Measurements from ENCODE around the gene CAPS2.

CAPS2 gene

DNA sequence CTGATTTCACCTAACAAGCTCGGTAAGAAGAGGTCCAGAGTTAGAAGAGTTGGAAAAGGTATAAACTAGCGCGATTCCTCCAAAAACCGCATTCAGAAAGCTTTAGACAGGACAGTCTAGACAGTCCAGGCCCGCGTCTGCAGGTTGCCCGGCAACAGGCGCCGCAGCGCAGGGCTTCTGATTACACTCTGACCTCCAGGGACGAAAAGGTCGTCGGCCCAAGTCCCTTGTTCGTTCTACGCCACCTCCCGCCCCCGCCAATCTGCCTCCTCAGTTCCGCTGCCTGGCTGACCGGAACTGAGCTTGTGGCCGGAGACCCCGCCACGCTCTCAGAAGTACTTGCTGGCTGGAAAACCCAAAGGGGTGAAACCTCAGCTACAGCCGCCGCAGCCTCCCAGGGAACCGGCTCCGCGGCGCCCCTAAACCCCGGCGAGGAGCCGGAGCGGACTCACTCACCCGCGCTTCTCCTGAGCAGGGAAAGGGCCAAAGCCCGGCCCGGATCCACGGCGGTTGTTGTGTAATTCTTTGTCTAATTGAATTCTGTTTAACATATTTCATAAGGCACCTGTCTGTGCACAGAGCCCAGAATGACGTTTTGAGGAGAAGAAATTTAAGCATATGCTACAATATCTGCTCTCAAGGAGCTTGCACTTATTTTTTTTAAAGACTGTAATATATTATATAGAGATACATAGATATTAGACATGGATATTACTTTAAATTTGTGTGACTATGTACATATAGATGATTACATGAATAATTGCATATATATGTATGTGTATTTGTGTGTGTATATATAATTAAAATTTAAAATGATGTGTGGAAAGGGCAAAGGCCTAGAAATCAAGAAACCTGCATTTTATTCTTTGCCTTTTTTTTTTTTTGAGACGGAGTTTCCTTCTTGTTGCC lies at the start of gene CAPS2:
Gene CAPS2 (minus strand): TSS at position 407 of the 909 bp plus-strand sequence. CDS start 3,826 bp downstream, outside the sequence.
- Histone ChIP-seq H3K4me3 (peak within 1 kb of the TSS; percentile 75), H3K27ac (peak within 1 kb of the TSS in 1 of 2 donors; percentile 65)
- TF ChIP-seq, protein P1, sequence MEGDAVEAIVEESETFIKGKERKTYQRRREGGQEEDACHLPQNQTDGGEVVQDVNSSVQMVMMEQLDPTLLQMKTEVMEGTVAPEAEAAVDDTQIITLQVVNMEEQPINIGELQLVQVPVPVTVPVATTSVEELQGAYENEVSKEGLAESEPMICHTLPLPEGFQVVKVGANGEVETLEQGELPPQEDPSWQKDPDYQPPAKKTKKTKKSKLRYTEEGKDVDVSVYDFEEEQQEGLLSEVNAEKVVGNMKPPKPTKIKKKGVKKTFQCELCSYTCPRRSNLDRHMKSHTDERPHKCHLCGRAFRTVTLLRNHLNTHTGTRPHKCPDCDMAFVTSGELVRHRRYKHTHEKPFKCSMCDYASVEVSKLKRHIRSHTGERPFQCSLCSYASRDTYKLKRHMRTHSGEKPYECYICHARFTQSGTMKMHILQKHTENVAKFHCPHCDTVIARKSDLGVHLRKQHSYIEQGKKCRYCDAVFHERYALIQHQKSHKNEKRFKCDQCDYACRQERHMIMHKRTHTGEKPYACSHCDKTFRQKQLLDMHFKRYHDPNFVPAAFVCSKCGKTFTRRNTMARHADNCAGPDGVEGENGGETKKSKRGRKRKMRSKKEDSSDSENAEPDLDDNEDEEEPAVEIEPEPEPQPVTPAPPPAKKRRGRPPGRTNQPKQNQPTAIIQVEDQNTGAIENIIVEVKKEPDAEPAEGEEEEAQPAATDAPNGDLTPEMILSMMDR (IDR thresholded peaks at IDR 0.05), result no peak
- DNase-seq (ENCODE audit: low spot score), result peak; percentile 84

DNA sequence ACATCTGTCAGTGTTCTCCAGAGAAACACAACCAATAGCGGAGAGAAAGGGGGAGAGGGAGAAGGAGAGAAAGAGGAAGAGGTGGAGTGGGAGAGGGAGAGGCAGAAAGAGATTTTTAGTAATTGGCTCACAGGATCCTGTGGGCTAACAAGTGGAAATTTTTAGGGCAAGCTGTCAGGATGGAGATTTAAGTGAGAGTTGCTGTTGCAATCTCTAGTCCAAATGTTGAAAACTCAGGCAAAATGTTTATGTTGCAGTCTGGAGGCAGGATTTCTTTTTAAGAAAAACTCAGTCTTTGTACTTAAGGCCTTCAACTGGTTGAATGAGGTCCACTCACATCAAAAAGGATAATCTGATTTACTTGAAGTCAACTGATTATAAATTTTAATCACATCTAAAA lies 48.2 kb upstream of the CAPS2 start:
- no peak for DNase-seq (ENCODE audit: low spot score)
- no peak overlapping the region for H3K4me3 ChIP-seq
- no peak overlapping the region for H3K27ac ChIP-seq
- TF ChIP-seq, protein P1 (IDR thresholded peaks at IDR 0.05), result no peak

DNA sequence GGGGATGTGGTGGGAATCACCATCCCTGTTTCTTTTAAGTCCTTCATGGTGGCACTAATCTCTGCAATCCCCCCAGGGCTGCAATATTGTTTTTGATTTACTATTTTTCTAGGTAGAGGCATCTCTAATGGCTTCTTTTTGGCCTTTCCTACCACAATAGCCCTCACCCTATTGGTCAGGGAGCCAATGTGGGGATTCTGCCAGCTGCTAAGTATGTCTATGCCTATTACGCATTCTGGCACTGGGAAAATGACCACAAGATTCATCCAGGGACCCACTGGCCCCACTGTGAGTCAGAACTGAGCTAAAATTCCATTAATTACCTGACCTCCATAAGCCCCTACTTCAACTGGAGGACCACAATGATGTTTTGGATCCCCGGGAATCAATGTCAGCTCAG lies 44.8 kb upstream of the CAPS2 start:
- DNase-seq (ENCODE audit: low spot score), result no peak
- Histone ChIP-seq H3K27ac (no peak overlapping the region), H3K4me3 (no peak overlapping the region)
- TF ChIP-seq, protein P1 (IDR thresholded peaks at IDR 0.05), result no peak

DNA sequence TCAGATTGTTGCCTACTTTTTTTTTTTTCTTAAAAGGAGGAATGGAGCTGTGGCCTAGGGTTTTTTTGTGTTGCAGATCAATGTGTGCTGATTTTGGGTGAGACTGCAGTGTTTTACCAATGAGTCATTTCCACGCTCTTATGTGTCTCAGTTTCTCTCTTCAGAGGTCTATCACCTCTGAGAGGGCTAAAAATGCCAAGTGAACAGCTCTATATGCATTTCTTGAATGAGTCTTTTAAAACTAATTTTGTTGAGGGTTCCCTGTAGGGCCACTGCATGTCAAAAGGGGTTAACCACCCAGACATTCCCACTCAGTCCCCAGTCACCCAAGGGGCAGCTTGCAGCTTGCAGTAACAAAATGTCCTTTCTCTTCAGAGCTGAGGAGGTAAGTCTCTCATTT lies 36.5 kb upstream of the CAPS2 start:
- DNase-seq (ENCODE audit: low spot score), result no peak
- TF ChIP-seq, protein P1 (IDR thresholded peaks at IDR 0.05), result no peak
- no peak overlapping the region for H3K27ac ChIP-seq
- no peak overlapping the region for H3K4me3 ChIP-seq

DNA sequence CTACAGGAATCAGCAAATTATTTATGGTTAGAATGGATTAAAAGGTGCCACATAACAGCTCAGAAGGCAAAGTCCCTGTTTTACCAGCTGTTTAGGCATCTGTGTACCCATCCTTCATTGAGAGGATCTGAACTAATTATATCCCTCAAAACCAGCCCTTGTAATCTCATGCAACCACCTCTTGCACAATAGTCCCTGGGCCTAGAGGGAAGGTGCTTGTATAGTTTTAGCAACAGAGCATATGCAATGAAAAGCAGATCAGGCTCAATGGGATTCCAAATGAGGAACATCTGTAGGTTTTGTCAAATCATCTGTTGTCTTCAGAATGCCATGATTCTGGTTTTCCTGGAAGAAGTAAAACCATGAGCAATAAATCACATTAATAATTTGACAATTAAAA lies 34.8 kb upstream of the CAPS2 start:
- no peak for DNase-seq (ENCODE audit: low spot score)
- H3K27ac ChIP-seq, result no peak overlapping the region

DNA sequence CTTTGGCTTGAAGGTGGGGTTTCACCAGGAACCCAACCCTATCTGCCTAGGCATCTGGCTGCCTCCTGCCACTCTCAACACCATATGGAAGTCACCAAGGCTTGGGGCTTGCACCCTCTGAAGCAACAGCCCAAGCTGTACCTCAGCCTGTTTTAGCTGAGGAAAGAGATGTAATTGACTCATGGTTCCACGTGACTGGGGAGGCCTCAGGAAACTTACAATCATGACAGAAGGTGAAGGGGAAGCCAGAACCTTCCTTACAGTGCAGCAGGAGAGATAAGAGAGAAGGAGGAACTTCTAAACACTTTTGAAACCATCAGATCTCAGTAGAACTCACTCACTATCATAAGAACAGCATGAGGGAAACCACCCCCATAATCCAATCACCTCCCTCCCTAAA lies 31.3 kb upstream of the CAPS2 start:
- no peak overlapping the region for H3K27ac ChIP-seq
- TF ChIP-seq, protein P1 (IDR thresholded peaks at IDR 0.05), result no peak
- no peak for DNase-seq (ENCODE audit: low spot score)
- no peak overlapping the region for H3K4me3 ChIP-seq

More for the DNA sequence above, 34.8 kb upstream of the CAPS2 start:
- H3K4me3 ChIP-seq, result no peak overlapping the region
- TF ChIP-seq, protein P1 (IDR thresholded peaks at IDR 0.05), result no peak

DNA sequence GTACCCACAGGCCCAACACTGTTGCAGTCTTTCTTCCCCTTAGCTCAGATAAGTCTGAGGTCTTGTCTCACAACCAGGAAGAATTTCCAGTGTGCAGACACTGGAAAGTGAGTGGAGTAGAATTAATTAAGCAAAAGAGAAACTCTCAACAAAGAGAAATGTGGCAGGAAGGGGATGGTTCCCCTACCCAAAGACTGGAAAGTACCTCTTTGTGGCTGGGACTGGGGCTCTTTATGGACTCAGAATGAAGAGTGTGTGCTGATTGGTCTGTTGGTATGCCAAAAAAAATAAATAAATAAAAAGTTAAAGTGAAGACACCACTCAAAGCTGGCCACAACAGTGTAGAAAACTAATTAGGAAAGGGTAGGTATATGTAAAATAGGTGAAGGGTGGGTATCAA lies 30.8 kb upstream of the CAPS2 start:
- H3K27ac ChIP-seq, result no peak overlapping the region

More for the DNA sequence above, 30.8 kb upstream of the CAPS2 start:
- DNase-seq (ENCODE audit: low spot score), result no peak
- no peak overlapping the region for H3K4me3 ChIP-seq
- TF ChIP-seq, protein P1 (IDR thresholded peaks at IDR 0.05), result no peak
